HFFc6 (cell line): ENCODE measurements around the gene SDCBP2. TPM values are rescaled to one million over a fixed set of nuclear protein-coding genes. Genes with fewer than 3 reads are reported as not detected.

ENCODE experiments used
- DNase-seq: peaks from one replicate; pipeline ENCODE4 v3.0.0-alpha.2; 2018
- H3K27ac Mint-ChIP-seq: 2 replicates; pipeline ENCODE4 v1.8.0; 2020; ENCODE audit warnings: mild to moderate bottlenecking, mixed read lengths
- H3K27me3 Mint-ChIP-seq: 2 replicates; pipeline ENCODE4 v1.8.0; 2021; ENCODE audit warnings: mild to moderate bottlenecking, moderate library complexity, mixed read lengths; ENCODE audit not compliant: insufficient read depth
- H3K36me3 Mint-ChIP-seq: 2 replicates; pipeline ENCODE4 v1.8.0; 2021; ENCODE audit warnings: low read depth, mixed read lengths
- H3K4me1 Mint-ChIP-seq: 2 replicates; pipeline ENCODE4 v1.8.0; 2020; ENCODE audit warnings: low read depth, mixed read lengths
- H3K4me3 Mint-ChIP-seq: 2 replicates; pipeline ENCODE4 v1.8.0; 2020; ENCODE audit warnings: mild to moderate bottlenecking, moderate library complexity, mixed read lengths
- H3K9me3 Mint-ChIP-seq: 2 replicates; pipeline ENCODE4 v1.8.0; 2020; ENCODE audit warnings: mild to moderate bottlenecking, mixed read lengths
- total RNA-seq, 6 experiments: library from RNA; stranded (reverse); fragmentation: NEBNext Ultra II Directional; extraction: Animal tissue kit (Norgen Biotek cat#: 25700); gene quantifications; 2 replicates in 1 of 6; 3 replicates in 5 of 6; pipeline ENCODE4 v1.2.3, GENCODE V29; 2021
- TF ChIP-seq, protein P1 (sequence below): fragments of 200-600 bp; sonication (generic); IDR thresholded peaks from 2 replicates; pipeline ENCODE4 v1.5.0; 2021; ENCODE audit warnings: antibody characterized with exemption, mild to moderate bottlenecking

SDCBP2 gene
- total RNA-seq, 6 experiments from 2014 or later, result 0.51 to 1.5 (median 0.76) TPM

GRCh38 chr20:1367479-1367878 lies 38.5 kb upstream of the SDCBP2 start:
- Mint-ChIP-seq H3K36me3 (peaks cover 45% of the 10 kb centered on the region), H3K9me3 (no peaks in the 10 kb centered on the region)
- DNase-seq, result no peak

DNA sequence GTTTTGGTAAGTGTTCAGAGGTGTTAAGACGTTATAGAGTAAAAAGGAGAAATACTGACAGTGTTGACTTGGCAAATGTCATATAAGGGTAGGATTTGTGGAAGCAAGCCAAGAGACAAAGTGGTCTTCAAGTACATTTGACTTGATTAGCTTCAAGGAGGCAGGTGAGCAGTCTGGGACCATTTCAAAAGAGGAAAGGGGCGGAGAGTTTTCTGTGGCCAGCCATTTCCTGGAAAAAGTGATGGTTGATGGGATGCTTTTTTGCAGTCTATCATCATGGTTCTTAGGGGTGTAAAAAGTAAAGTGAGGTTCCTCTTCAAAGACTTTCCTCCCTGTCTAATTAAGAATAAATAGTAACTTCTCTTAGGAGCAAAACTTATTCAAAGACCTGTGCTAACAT lies 35.2 kb upstream of the SDCBP2 start:
- H3K27me3 Mint-ChIP-seq, result peaks cover 5% of the 10 kb centered on the region
- peaks cover 22% of the 10 kb centered on the region for H3K4me1 Mint-ChIP-seq
- DNase-seq, result no peak
- H3K9me3 Mint-ChIP-seq, result no peaks in the 10 kb centered on the region
- TF ChIP-seq, protein P1, sequence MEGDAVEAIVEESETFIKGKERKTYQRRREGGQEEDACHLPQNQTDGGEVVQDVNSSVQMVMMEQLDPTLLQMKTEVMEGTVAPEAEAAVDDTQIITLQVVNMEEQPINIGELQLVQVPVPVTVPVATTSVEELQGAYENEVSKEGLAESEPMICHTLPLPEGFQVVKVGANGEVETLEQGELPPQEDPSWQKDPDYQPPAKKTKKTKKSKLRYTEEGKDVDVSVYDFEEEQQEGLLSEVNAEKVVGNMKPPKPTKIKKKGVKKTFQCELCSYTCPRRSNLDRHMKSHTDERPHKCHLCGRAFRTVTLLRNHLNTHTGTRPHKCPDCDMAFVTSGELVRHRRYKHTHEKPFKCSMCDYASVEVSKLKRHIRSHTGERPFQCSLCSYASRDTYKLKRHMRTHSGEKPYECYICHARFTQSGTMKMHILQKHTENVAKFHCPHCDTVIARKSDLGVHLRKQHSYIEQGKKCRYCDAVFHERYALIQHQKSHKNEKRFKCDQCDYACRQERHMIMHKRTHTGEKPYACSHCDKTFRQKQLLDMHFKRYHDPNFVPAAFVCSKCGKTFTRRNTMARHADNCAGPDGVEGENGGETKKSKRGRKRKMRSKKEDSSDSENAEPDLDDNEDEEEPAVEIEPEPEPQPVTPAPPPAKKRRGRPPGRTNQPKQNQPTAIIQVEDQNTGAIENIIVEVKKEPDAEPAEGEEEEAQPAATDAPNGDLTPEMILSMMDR, result no peak
- H3K4me3 Mint-ChIP-seq, result no peak overlapping the region
- H3K27ac Mint-ChIP-seq, result no peak overlapping the region
- H3K36me3 Mint-ChIP-seq, result peaks cover 54% of the 10 kb centered on the region

More at GRCh38 chr20:1367479-1367878, 38.5 kb upstream of the SDCBP2 start:
- H3K4me3 Mint-ChIP-seq, result no peak overlapping the region
- H3K4me1 Mint-ChIP-seq, result peaks cover 54% of the 10 kb centered on the region
- peaks cover 5% of the 10 kb centered on the region for H3K27me3 Mint-ChIP-seq
- TF ChIP-seq, protein P1, result no peak
- H3K27ac Mint-ChIP-seq, result no peak overlapping the region

- TF ChIP-seq, protein P1, result no peak
These were observed 34.6 kb upstream of the SDCBP2 start for GRCh38 chr20:1363522-1363921.

DNA sequence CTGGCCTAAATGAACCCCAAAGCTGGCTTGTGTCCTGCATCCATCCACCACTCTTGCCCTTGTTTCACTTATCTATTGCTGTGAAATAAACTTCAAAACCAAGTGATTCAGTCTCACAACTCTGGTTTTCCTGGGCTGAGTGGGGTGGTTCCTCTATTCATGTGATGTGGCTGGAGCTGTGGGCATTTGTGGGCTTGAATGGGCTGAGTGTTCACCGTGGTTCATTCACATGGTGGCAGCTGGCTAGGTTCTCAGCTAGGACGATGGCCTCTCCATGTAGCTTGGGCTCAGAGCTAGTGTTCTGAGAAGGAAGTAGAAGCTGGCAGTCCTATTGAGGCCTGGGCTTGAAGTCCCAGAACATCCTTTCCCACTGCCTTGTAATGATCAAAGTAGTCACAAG lies 33.5 kb upstream of the SDCBP2 start:
- Mint-ChIP-seq H3K27me3 (peaks cover 4% of the 10 kb centered on the region), H3K36me3 (peaks cover 44% of the 10 kb centered on the region), H3K9me3 (no peaks in the 10 kb centered on the region), H3K27ac (no peak overlapping the region), H3K4me3 (no peak overlapping the region), H3K4me1 (peaks cover 20% of the 10 kb centered on the region)
- no peak for DNase-seq
- TF ChIP-seq, protein P1, result no peak

More at GRCh38 chr20:1363522-1363921, 34.6 kb upstream of the SDCBP2 start:
- DNase-seq, result no peak
- H3K9me3 Mint-ChIP-seq, result no peaks in the 10 kb centered on the region
- H3K36me3 Mint-ChIP-seq, result peaks cover 54% of the 10 kb centered on the region
- peaks cover 5% of the 10 kb centered on the region for H3K27me3 Mint-ChIP-seq
- peaks cover 20% of the 10 kb centered on the region for H3K4me1 Mint-ChIP-seq
- H3K27ac Mint-ChIP-seq, result no peak overlapping the region
- no peak overlapping the region for H3K4me3 Mint-ChIP-seq

GRCh38 chr20:1360094-1360846 lies 31.3 kb upstream of the SDCBP2 start:
- peaks cover 46% of the 10 kb centered on the region for H3K36me3 Mint-ChIP-seq
- no peak for DNase-seq
- TF ChIP-seq, protein P1, result peak; percentile 65

More at GRCh38 chr20:1360094-1360846, 31.3 kb upstream of the SDCBP2 start:
- Mint-ChIP-seq H3K4me3 (no peak overlapping the region), H3K9me3 (no peaks in the 10 kb centered on the region), H3K27ac (no peak overlapping the region), H3K27me3 (no peaks in the 10 kb centered on the region; the same call in 1 of the 2 replicates), H3K4me1 (peaks cover 14% of the 10 kb centered on the region)
